ENCODE data around the gene PARP8. TPM values are rescaled to one million over a fixed set of nuclear protein-coding genes. Genes with fewer than 3 reads are reported as not detected.
"Not testable (repeated sequence)": the region's sequence is repeated elsewhere in the genome, so short reads cannot be mapped to it uniquely, and the experiment has no call there.

Gene PARP8
- total RNA-seq, 1 donor: 30.8 TPM

- peaks cover 8% of the 10 kb centered on the region for H3K79me2 ChIP-seq (ENCODE audit: insufficient read depth, low read length)
Measured at GRCh38 chr5:50675385-50675784, 8.9 kb downstream of the PARP8 start.

DNA sequence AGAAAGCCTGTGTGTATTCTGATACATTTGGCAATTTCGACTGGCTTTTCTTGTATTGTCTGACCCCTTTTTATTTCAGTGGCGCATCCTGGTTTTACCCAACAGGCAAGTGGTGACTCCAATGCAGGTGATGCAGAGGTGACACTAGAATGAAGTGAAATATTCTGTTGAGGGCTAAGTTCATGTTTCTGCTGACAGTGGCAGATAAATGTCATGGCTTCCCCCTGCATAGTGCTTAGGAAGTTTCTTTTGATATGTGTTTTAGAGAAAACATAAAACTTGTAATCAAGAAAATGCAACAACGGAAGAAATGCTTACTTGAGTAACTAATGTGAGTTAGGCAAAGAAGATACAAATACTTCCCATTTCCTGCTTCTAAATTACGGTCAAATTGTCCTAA is 13.1 kb downstream of the PARP8 start:
- H4K20me1 ChIP-seq (ENCODE audit: insufficient read depth, low read length); DNase-seq (ENCODE audit: insufficient read length, low spot score, missing footprints); H3K27ac ChIP-seq (ENCODE audit: low read depth, low read length); H3K4me3 ChIP-seq (ENCODE audit: insufficient read depth, low read length); H3K9me3 ChIP-seq (ENCODE audit: low read depth, low read length); H3K4me2 ChIP-seq (ENCODE audit: insufficient read depth, low read length); H2AFZ ChIP-seq (ENCODE audit: low read length); H3K79me2 ChIP-seq (ENCODE audit: insufficient read depth, low read length); H3K36me3 ChIP-seq (ENCODE audit: insufficient read depth, low read length); H3K27me3 ChIP-seq (ENCODE audit: insufficient read depth, low read length): not testable (repeated sequence)
- peaks cover 15% of the 10 kb centered on the region for H3K4me1 ChIP-seq (ENCODE audit: insufficient read depth, low read length)

More at GRCh38 chr5:50675385-50675784, 8.9 kb downstream of the PARP8 start:
- Histone ChIP-seq H3K27me3 (ENCODE audit: insufficient read depth, low read length) (no peaks in the 10 kb centered on the region), H3K9me3 (ENCODE audit: low read depth, low read length) (no peaks in the 10 kb centered on the region), H3K4me1 (ENCODE audit: insufficient read depth, low read length) (peaks cover 11% of the 10 kb centered on the region), H3K4me2 (ENCODE audit: insufficient read depth, low read length) (no peak overlapping the region), H2AFZ (ENCODE audit: low read length) (no peak overlapping the region), H3K4me3 (ENCODE audit: insufficient read depth, low read length) (no peak overlapping the region), H4K20me1 (ENCODE audit: insufficient read depth, low read length) (no peaks in the 10 kb centered on the region), H3K27ac (ENCODE audit: low read depth, low read length) (no peak overlapping the region), H3K36me3 (ENCODE audit: insufficient read depth, low read length) (no peaks in the 10 kb centered on the region)
- TF ChIP-seq, protein P1, sequence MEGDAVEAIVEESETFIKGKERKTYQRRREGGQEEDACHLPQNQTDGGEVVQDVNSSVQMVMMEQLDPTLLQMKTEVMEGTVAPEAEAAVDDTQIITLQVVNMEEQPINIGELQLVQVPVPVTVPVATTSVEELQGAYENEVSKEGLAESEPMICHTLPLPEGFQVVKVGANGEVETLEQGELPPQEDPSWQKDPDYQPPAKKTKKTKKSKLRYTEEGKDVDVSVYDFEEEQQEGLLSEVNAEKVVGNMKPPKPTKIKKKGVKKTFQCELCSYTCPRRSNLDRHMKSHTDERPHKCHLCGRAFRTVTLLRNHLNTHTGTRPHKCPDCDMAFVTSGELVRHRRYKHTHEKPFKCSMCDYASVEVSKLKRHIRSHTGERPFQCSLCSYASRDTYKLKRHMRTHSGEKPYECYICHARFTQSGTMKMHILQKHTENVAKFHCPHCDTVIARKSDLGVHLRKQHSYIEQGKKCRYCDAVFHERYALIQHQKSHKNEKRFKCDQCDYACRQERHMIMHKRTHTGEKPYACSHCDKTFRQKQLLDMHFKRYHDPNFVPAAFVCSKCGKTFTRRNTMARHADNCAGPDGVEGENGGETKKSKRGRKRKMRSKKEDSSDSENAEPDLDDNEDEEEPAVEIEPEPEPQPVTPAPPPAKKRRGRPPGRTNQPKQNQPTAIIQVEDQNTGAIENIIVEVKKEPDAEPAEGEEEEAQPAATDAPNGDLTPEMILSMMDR (IDR thresholded peaks at IDR 0.05; ENCODE audit: extremely low read depth, low read depth, low read length): no peak
- no peak for DNase-seq (ENCODE audit: insufficient read length, low spot score, missing footprints)

GRCh38 chr5:50684721-50685120 is 18.3 kb downstream of the PARP8 start:
- TF ChIP-seq, protein P1 (IDR thresholded peaks at IDR 0.05; ENCODE audit: extremely low read depth, low read depth, low read length): no peak
- H2AFZ ChIP-seq (ENCODE audit: low read length): no peak overlapping the region
- H4K20me1 ChIP-seq (ENCODE audit: insufficient read depth, low read length): no peaks in the 10 kb centered on the region
- H3K9me3 ChIP-seq (ENCODE audit: low read depth, low read length): no peaks in the 10 kb centered on the region
- no peak overlapping the region for H3K4me2 ChIP-seq (ENCODE audit: insufficient read depth, low read length)
- no peaks in the 10 kb centered on the region for H3K27me3 ChIP-seq (ENCODE audit: insufficient read depth, low read length)
- no peaks in the 10 kb centered on the region for H3K36me3 ChIP-seq (ENCODE audit: insufficient read depth, low read length)
- no peak overlapping the region for H3K27ac ChIP-seq (ENCODE audit: low read depth, low read length)
- no peak overlapping the region for H3K4me3 ChIP-seq (ENCODE audit: insufficient read depth, low read length)
- DNase-seq (ENCODE audit: insufficient read length, low spot score, missing footprints): no peak
- H3K4me1 ChIP-seq (ENCODE audit: insufficient read depth, low read length): peaks cover 15% of the 10 kb centered on the region
- H3K79me2 ChIP-seq (ENCODE audit: insufficient read depth, low read length): peaks cover 3% of the 10 kb centered on the region

DNA sequence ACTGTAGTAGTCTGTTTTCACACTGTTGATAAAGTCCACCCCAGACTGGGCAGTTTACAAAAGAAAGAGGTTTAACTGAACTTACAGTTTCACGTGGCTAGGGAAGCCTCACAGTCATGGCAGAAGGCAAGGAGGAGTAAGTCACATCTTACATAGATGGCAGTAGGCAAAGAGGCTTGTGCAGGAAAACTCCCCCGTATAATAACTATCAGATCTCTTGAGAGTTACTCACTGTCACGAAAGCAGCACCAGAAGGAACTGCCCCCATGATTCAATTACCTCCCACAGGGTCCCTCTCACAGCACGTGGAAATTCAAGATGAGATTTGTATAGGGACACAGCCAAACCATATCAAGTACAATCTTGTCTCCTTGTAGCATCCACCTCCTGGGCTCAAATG is 21.1 kb downstream of the PARP8 start:
- Histone ChIP-seq H3K27ac (ENCODE audit: low read depth, low read length) (no peak overlapping the region), H2AFZ (ENCODE audit: low read length) (no peak overlapping the region), H3K4me3 (ENCODE audit: insufficient read depth, low read length) (no peak overlapping the region), H4K20me1 (ENCODE audit: insufficient read depth, low read length) (no peaks in the 10 kb centered on the region), H3K36me3 (ENCODE audit: insufficient read depth, low read length) (no peaks in the 10 kb centered on the region), H3K9me3 (ENCODE audit: low read depth, low read length) (no peaks in the 10 kb centered on the region), H3K27me3 (ENCODE audit: insufficient read depth, low read length) (no peaks in the 10 kb centered on the region), H3K4me2 (ENCODE audit: insufficient read depth, low read length) (no peak overlapping the region), H3K79me2 (ENCODE audit: insufficient read depth, low read length) (peaks cover 3% of the 10 kb centered on the region), H3K4me1 (ENCODE audit: insufficient read depth, low read length) (no peaks in the 10 kb centered on the region)
- TF ChIP-seq, protein P1 (IDR thresholded peaks at IDR 0.05; ENCODE audit: extremely low read depth, low read depth, low read length): no peak
- no peak for DNase-seq (ENCODE audit: insufficient read length, low spot score, missing footprints)

All from osteoblast (primary cell).